Limb (tissue), 2 donors: ENCODE results near the gene NUDT22.

Experiments
- DNase-seq, 2 donors: peaks; one replicate each; pipeline ENCODE4 v3.0.0-alpha.2; 2016; ENCODE audit errors: extremely low spot score in 2 of 2

NUDT22 gene

GRCh38 chr11:64226507-64227051 lies 505 bp downstream of the NUDT22 start:
- DNase-seq, result no peak

DNA sequence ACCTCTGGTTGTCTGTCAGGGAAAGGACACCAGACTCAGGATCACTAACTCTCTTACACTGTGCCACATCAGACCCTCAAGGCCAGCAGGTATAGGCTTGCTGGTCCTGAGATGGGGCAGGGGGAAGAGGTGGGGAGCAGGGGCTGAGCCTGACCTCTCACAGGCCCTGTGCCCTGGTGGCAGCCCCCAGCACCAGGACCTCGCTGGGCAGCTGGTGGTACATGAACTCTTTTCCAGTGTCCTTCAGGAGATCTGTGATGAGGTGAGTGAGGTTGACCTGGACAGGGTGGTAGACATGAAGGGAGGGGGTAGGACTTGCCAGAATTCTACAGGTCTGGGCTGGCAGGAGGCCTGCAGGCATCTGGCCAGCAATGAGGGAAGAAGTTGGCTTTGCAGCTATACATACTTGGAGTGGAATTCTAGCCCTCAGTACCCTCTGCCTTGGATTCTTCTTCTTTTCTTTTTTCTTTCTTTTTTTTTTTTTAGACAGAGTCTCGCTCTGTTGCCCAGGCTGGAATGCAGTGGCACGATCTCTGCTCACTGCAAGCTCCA lies 1.4 kb downstream of the NUDT22 start:
- DNase-seq, result no peak

DNA sequence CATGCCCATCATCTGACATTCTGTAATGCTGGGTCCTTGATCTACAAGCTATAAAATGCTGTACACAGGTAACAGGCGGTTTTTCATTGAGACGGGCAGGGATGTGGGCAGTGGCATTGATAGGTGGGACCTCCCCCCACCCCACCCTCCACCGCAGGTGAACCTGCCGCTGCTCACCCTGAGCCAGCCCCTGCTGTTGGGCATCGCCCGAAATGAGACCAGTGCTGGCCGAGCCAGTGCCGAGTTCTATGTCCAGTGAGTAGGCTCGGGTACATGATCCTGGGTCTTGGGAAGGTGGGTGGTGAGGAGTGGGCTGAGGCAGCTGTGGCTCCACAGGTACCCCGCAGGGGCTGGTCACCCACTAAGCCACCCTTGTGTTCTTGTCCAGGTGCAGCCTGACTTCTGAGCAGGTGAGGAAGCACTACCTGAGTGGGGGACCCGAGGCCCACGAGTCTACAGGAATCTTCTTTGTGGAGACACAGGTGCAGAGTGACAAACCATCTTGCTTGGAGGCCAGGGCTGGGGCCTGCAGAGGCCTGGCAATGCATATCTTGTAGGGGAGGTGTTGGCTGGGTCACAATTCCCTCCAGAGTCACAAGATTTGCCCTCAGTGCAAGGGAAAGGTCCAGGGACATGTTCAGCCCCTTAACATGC lies 3.1 kb downstream of the NUDT22 start:
- no peak for DNase-seq

DNA sequence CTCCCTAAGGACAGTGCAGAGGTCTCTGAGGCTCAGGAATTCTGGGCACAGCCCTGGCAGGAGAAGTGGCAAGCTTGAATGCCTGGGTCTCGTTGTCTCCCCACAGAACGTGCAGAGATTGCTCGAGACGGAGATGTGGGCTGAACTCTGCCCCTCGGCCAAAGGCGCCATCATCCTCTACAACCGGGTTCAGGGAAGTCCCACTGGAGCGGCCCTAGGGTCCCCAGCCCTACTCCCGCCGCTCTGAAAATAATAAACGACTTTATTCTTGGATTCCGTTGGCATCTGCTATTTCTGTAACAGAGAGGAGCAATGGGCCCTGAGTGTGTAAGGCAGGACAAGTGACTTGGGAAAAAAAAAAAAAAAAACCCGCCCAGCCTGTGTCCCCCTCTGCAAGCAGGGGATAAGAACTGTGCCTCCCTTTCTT lies 3.7 kb downstream of the NUDT22 start:
- no peak for DNase-seq

DNA sequence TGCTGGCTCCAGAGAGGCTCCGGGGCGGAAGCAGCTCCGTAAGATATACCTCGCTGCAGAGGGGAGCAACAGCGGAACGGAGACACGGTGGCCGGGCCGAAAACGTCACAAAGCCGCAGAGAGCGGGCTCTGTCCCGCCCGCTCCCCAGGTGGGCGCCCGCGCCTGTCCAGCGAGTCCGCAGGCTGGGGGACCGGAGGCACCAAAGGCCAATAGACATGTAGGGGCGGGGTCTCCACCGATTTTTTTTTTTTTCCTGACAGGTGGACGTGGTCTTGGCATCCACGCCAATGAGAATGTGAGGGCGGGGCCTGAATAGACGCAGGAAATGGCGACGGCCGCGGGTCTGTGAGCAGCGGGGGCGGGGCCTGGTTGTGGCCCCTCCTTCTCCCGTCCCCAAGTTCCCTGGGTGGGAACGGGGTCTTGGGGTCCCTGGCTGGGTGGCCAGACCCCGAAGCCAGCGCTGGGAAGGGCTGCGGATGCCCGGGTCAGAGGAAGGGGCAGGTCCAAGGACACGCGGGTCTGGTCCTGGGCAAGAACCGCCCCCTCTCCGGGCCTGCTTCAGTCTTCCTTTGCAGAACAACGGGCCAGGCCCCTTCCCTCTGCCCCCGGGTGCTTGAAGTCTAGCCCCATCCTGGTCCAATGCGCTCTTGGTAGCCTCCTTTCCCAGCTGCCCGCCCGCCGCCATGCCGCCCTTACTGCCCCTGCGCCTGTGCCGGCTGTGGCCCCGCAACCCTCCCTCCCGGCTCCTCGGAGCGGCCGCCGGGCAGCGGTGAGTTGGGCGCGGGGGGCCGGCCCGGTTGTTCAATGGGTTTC lies 4.3 kb downstream of the NUDT22 start, which contains the start of gene DNAJC4:
TSS of gene DNAJC4 (plus strand) at position 378 of the 814 bp plus-strand sequence. CDS start at position 685, 307 bp downstream.
- peak; percentile 90 to 94 for DNase-seq

DNA sequence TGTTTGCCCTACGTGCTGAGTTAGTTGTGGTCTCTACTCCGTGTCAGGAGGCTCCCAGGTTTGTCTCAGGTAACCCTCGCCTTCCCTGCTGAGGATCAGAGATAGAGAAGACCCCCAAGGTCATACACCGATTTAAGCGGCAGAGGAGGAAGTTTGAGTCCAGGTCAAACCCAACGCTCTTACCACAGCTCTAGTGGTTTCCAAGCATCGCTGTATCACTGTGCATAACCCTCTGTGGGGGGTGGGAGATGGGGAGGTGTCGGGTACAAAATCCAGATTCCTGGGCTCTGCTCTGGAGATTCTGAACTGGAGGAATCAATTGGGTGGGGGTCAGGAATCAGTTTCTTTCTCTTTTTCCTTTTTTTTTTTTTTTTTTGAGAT lies 4.9 kb downstream of the NUDT22 start:
- DNase-seq, result no peak

- DNase-seq, result no peak
Measured at GRCh38 chr11:64231546-64231945, 5.5 kb downstream of the NUDT22 start.

- no peak for DNase-seq
Measured at GRCh38 chr11:64232182-64232966, 6.3 kb downstream of the NUDT22 start.

DNA sequence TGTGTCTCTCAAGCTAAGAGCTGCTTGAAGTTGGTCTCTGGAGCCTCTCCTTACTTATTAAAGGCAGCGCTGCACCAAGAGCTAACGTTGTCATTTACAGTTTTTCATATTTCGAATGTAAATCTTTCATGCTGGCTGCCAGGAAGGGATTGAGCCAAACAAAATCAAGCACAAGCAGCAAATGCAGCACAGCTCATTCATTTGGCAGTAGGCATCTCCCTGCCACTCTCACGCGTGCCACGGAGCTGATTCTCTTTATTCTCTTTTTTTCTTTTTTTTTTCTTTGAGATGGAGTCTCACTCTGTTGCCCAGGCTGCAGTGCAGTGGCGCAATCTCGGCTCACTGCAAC lies 6.9 kb downstream of the NUDT22 start:
- no peak for DNase-seq

DNA sequence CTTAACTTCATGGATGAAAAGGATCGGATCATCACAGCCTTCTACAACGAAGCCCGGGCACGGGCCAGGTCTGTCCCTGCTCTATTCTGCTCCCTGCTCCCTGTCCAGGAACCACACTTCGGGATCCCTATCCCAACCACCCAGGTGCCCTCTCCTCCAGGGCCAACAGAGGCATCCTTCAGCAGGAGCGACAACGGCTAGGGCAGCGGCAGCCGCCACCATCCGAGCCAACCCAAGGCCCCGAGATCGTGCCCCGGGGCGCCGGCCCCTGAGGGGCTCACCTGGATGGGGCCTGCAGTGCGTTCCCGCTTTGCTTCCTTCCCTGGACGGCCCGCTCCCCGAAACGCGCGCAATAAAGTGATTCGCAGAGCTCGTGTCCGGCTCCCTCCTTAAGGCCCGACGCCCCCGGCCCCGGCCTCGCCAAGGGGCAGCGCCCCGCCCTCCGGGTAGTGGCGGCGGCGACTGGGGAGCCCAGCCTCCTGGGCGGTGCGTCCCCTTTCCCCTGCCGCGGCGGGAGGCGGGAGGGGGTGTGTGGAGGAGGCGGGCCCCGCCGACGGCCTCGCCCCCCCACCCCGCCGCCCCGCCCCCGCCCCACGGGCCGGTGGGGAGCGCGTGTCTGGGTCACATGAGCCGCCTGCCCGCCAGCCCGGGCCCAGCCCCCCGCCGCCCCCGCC lies 8.0 kb downstream of the NUDT22 start, which contains the start of gene VEGFB:
TSS of gene VEGFB (plus strand) at position 672 of the 674 bp plus-strand sequence. CDS start 250 bp downstream, outside the sequence.
- DNase-seq, result peak in 1 of 2 donors; percentile 83

DNA sequence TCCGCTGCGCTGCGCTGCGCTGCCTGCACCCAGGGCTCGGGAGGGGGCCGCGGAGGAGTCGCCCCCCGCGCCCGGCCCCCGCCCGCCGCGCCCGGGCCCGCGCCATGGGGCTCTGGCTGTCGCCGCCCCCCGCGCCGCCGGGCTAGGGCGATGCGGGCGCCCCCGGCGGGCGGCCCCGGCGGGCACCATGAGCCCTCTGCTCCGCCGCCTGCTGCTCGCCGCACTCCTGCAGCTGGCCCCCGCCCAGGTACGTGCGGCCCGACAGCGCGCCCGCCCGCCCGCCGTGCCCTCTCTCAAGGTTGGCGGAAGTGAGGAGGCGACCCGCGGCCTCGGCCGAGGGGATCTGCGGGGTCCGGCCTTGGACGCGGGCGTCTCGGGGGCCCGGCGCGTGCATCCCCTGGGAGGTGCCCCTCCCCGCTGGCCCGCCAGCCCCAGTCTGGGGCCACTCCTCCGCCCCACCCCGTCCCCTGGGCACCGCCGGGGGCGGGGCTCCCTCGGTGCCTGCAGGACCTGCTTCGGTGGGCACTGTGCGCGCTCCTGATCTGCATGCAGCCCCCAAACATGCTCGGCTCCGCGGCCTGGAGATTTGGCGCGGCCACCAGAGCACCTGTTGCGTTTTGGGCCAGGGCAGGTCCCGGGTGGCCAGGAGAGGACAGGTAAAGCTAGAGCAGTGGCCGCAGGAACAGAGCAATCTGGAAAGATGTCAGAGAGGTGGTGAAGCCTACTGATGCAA lies 8.7 kb downstream of the NUDT22 start:
- DNase-seq, result peak in 1 of 2 donors; percentile 71

GRCh38 chr11:64235437-64236161 lies 9.5 kb downstream of the NUDT22 start:
- DNase-seq, result no peak

DNA sequence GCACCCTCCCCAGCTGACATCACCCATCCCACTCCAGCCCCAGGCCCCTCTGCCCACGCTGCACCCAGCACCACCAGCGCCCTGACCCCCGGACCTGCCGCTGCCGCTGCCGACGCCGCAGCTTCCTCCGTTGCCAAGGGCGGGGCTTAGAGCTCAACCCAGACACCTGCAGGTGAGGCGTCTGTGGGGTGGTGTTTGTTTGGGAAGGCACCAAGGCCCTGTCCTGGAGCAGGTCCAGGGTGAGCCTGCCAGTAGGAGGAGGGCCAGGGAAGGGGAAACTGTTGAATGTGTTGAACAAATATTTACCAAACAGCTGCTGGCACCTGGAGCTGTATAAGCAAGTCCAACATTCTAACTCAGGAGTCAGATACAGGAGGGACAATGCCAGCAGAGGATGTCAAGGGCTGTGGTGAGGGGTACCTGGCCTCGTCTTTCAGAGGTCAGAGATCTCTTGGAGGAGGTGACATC lies 11.4 kb downstream of the NUDT22 start:
- no peak for DNase-seq

DNA sequence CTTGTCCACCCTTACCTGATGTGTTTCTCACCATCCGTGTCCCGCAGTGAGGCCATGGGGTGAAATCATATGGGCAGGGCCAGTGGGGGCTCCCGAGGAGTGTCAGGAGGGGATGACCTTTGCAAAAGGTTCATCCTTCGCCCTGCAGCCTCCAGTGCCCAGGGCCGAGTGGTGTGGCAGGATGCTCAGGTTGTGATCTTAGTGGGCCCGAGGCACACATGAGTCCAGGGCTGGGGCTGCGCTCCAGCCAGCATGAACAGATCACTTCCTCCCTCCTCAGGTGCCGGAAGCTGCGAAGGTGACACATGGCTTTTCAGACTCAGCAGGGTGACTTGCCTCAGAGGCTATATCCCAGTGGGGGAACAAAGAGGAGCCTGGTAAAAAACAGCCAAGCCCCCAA lies 12.0 kb downstream of the NUDT22 start:
- no peak for DNase-seq

- DNase-seq, result no peak
Measured at GRCh38 chr11:64238999-64239398, 12.9 kb downstream of the NUDT22 start.

DNA sequence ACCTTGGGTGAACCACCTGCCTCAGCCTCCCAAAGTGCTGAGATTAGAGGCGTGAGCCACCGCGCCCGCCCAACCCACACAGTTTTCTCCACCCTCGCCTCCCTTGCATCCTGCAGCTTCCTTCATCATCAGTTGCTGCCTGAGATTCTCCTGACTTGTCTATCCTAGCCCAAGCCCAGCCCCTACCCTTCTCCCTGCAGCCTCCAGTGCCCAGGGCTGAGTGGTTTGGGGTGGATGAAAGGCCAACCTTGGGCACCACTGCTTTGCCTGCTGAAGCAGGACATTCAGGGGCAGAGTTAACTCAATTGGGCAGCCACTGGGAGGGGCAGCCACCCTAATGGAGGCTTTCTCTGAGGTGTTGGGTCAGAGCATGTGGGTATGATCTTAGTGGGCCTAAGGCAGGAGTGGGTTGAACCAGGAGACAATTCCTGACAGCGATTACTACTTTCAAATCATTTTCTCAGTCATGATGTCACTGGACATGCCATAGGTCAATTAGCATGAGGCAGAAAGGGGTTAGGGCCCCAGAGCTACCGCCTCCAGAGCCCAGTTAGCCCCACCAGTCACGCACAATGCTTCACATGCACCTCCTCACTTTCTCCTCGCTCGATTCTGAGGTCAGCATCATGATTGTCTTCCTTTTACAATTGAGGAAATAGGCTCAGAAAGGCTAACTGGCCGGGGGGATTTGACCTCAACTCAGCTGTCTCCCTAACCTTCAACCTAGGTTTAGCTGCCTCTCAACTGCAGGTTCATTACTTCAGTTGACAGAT lies 13.8 kb downstream of the NUDT22 start:
- no peak for DNase-seq

DNA sequence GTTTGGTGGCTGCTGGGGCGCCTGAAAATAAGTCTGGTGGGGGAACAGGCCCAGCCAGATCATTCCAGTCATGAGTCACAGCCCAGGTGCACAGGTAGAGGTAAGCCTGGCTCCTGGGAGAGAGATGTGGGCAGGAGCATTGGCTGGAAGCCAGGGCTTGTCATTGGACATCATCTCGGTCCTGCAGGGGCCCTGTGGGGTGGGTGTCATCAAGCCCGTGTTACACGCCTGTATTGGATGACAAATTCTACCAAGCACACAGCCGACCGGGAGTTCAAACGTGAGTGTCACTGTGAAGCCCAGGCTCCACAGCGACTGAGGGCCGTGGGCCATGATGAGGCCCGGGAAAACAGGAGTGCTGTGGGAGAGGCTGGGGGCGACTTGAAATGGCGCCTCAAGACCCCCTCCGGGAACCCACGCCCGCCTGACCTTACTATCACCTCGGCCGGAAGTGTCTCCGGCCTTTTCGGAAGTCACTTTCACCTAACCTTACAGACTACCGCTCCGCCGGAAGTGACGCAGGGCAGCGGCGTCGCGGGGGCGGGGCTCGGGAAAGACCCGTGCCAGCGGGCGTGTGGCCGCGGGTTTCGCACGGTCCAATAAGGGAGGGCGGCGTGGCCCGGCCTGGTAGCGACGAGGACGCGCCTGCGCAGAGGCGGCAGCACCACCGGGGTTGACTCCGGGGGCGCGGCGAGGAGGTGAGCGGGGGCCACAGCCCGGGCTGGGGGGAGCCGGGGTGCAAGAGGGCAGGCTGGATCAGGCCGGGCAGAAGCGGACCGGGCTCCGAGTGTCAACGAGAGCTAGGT lies 14.6 kb downstream of the NUDT22 start, which contains the start of gene FKBP2:
TSS of gene FKBP2 (plus strand) at position 661 of the 806 bp plus-strand sequence. CDS start 1,293 bp downstream, outside the sequence.
- DNase-seq, result peak; percentile 97 to 99

DNA sequence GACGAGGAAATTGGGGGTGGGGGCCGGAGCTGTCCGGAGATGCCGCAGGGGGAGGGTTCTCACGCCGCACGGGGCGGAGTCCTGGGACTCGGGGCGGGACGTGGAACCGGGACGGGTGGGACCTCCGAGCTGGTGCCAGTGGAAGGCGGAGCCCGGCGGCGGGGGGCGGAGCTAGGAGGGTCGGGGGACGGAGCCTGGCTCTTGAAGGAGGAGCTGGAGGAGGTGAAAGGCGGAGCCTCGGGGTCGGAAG lies 15.1 kb downstream of the NUDT22 start:
- peak; percentile 100 for DNase-seq
